Putamen (tissue), 1 donor: Measurements from ENCODE around the gene ISOC2.

ENCODE experiments used
- DNase-seq: peaks from one replicate; pipeline ENCODE4 v3.0.0-alpha.2; 2016; ENCODE audit warnings: low spot score

Gene ISOC2

DNA sequence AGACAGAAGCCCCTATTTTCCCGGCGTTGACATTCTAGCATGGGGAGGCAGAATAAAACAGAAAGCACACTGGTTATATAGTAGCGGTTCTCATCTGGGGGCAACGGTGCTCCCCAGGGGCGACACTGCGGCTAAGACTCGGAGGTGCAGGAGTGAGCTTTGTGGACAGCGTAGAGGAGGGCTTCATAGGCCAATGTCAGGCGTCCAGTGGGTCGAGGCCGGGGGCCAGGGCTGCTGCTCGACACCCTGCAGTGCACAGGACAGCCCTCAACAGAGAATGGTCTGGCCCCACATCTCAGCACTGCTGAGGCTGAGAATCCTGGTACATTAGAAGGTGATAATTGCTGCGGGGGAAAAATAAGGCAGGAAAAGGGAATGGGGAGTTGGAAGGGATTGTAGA is 16.5 kb upstream of the ISOC2 start:
- DNase-seq, result no peak

GRCh38 chr19:55476100-55476775 is 14.8 kb upstream of the ISOC2 start, which contains the start of gene ZNF628:
TSS of gene ZNF628 (plus strand) at chr19:55476617. CDS start at chr19:55479911, 3,294 bp downstream.
- peak; percentile 99 for DNase-seq

GRCh38 chr19:55474269-55475265 is 13.1 kb upstream of the ISOC2 start:
- DNase-seq, result no peak

DNA sequence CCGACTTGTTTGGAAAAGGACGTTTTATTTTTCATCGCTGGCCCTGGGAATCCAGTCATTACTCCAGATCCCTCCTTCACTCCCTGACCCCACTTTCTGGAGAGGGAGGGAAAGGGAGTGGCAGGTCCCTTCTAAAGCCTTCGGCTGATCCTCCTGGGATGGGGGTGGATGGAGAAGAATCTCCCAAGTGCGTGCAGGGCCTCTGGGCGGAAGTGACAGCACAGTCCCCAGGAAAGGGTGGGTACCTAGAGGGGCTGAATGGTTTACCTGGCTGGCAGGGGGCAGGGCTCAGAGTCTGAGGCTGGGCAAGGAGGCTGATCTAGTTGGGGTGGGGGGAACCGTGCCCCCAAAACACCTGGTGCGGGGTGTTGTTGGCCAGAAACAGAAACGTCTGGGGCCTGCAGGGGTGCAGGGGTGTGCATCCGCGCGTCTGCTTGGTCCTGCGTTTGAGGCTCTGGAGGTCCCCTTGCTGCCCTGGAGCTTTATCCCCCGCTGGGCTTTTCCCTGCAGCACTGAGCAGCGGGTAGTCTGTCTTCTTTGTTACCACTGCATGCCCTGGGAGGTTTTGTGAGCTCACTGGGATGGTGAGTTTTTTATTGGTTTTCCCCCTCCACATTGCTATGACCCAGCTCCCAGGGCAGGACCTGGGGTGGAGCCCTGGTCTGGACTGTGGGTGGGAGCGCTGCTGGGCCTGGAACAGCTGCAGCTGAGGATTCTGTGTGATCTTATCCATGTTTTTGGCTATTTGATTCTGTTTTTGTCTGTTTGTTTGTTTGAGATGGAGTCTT is 12.0 kb upstream of the ISOC2 start:
- DNase-seq, result no peak

DNA sequence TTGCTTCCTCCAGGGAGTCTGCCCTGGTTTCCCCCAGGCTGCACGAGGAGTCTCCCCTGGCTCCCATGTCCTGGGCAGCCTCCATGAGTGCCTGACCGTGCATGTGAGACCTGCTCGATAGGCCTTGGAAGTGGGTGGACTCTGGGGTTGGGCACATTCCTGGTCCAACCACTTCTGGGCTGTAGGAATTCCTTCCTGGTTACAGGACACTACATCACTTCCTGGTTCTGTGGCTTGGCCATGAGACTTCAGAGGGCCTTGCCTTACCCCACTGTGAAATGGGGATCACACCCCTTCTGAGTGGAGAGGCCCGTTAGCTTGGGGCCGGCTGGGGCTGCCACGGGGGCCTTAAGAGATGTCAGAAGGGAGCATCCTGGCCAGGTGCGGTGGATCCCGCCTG is 11.0 kb upstream of the ISOC2 start:
- no peak for DNase-seq

DNA sequence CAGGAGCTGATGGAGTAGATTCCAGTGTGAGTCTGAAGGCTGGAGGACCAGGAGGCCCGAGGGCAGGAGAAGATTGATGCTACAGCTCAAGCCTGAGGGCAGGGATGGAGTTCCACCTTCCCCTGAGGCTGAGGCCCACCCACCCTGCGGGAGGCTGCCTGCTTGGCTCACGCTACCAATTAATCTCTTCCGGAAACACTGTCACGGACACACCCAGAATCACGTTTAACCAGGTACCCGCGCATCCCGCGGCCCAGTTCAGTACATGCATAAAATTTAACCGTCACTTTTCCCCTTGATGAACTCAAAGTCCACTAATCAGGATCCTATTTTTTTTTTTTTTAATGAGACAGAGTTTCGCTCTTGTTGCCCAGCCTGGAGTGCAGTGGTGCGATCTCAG is 9.8 kb upstream of the ISOC2 start:
- DNase-seq, result no peak

- no peak for DNase-seq
Measured at GRCh38 chr19:55468054-55468393, 6.6 kb upstream of the ISOC2 start.

DNA sequence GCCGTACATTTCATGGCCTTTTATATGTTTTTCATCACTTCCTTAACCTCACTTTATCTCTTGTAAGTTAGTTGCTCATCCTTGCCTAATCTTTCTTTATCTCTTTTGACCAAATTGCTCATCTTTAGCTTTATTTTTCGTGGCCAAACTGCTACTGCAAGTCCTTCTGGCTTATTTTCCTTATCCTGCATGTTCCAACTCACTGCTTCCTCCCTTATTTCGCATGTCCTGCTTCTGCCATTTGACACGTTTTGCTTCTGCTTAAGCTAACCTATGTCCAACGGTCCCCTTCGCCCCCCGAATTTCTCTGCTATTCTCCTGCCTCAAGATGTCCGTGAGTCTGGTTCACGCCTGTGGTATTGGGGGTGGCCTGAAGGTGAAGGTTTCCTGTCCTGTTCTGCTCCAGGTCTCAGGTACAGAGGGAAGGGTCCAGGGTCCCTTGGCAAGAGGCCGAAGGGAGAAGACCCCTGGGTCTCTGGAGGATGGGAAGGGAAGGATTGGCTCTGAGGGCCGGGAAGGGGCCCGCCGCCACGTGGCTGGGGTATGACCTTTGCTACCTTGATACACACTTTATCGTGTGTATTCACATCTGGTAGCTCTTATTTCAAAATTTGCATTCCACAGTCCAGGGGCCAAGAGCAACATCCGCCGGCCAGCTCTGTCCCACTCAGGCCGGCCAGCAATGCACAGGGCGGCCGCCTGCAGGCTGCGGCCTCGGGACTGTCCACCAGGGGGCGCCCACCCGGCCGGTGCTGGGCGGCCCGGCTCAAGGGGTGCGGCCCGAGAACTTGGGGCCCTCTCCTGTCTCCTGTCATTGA is 6.0 kb upstream of the ISOC2 start:
- no peak for DNase-seq

DNA sequence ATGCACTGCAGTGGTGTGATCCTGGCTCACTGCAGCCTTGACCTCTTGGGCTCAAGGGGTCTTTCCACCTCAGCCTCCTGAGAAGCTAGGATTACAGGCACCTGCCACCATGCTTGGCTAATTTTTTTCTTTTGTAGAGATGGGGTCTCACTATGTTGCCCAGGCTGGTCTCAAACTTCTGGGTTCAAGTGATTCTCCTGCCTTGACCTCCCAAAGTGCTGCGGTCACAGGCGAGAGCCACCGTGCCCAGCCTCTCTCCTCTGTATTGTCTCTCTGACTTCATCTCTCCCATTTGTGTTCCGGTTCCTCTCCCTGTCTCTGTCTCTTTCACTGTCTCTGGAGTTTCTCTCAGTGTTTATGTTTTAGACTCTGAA is 4.8 kb upstream of the ISOC2 start:
- no peak for DNase-seq

DNA sequence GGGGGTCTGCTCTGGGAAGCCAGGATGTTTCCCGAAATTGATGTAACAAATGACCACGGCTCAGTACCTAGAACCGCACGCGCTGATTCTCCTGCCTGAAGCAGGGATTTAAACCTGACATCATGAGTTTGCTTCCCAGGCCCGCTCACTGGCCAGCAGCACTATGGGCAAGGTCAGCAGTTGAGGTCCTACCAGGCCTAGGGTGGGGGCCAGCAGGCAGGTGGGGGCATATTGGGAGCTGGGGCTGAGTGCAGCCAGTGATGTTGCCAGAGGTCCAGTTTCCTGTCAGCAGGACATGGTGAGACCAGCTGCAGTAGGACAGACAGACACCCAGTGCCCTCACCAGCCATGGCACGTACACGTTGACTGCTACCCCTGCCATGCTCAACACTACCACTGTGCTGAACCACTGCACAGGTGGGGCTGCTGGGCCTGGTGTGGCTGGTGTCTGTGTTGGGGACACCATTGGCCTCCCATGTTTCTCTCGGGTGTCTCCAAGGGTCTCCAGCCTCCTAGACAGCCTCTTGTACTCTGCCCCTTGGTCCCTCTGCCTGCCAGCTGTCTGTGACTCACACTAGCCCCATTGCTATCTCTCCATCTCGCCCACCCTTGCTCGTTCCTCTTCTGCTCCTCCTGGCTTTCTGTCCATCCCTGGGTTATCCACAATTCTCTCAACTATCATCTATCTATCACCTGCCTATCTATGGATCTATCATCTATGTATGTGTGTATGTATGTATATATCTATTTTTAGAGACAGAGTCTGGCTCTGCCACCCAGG is 4.2 kb upstream of the ISOC2 start:
- no peak for DNase-seq

DNA sequence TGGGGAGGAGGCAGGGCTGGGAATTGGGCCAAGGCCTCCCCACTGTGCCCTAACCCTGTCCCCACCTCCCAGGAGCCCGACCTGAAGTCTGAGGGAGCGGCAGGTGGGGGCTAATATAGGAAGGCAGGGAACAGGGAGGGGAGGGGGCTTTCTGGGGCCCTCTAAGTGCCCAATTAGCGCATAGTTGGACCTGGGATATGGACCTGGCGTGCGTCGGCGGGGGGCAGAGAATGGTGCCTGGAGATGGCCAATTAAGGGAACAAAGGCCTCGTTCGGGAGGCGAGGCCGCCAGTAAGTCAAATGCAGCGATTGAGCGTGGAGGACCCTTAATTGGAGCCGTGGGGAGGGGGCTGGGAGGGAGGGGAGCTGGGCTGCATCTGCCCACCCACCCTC is 3.2 kb upstream of the ISOC2 start, which contains the start of gene C19orf85:
C19orf85 (minus strand) TSS at position 90 of the 393 bp plus-strand sequence. CDS start 197 bp downstream, outside the sequence.
- no peak for DNase-seq

DNA sequence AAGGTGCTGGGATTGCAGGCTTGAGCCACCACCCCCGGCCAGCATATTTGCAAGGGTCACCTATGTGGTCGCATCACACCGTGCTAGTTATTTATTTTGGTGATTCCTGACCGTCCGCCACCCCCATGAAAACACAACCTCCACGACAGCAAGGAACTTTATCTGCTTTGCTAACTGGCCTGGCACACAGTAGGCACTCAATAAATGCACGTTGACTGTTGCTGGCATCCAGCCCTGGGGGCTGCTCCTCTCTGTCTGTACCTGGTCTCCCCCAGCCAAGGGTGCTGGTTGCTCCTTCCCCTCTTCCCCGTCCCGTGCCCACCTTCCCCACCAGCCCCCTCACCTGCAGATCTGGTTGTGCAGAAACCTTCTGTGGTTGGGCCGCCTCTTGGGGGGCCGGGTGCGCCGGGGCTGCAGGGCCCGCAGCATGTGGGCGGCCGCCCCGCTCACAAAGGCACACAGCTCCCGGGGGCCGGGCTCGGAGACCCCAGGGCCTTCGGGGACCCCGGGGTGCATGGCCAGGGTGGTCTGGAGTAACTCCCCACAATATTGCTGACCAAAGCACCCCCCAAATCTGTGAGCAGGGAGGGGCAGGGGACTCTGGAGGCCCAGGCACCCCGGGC is 2.7 kb upstream of the ISOC2 start:
- DNase-seq, result no peak

DNA sequence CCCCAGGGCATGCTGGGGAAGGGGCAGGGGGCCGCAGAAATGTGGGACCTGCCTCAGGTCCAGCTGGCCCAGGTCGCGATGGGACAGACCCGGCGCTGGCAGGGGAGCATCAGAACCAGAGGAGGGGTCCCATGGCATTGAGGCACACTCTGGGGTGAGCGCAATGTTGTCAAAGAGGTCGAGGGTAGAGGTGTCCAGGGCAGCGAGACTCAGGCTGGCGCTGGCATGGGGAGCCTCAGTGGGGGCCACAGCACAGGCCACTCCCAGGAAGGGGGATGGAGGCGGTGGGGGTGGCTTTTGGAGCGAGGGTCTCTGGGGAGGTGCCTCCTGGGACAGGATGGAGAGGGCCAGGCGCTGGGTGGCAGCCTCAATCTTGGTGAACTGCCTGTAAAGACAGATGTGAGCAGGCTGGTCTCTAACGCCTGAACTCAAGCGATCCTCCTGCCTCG is 2.2 kb upstream of the ISOC2 start:
- no peak for DNase-seq

DNA sequence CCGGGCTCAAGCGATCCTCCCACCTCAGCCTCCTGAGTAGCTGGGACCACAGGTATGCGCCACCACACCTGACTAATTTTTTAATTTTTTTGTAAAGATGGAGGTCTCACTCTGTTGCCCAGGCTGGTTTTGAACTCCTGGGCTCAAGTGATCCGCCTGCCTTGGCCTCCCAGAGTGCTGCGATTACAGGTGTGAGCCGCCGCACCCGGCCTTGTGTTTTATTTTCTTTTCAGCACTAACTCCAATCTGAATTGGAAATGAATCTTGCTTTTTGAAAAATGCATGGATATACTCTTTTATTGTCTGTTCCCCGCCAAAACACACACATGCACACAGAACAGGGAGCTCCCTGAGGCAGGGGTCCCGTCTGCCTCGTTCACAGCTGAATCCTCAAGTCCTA is 1.3 kb upstream of the ISOC2 start:
- DNase-seq, result no peak

- no peak for DNase-seq
Measured at GRCh38 chr19:55461974-55462626, 658 bp upstream of the ISOC2 start.

- DNase-seq, result no peak
Measured at GRCh38 chr19:55460670-55461258, 678 bp downstream of the ISOC2 start.

GRCh38 chr19:55459950-55460657 is 1.3 kb downstream of the ISOC2 start:
- DNase-seq, result no peak

DNA sequence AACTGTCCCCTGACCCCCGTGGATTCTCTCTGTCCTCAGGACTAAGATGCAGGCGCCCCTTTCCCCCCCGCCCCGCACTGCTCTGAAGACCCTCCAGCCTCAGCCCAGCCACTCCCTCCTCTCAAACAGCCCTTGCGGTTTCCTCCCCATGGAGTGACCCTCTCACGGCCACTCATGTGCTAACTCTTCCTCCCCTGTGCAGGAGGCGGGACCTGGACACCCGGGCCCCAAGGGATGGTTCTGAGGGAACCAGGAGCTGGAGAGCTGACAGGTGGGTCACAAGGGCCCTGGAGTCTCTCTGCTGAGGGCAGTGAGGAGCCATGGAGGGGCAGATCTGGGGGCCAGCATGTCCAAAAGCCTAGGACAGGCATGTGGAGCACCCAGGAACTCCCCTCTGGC is 1.9 kb downstream of the ISOC2 start:
- DNase-seq, result no peak
